Measurements from ENCODE around the gene MAP1LC3B2.

Gene MAP1LC3B2

GRCh38 chr12:116559162-116559935 is at the start of gene MAP1LC3B2:
Gene MAP1LC3B2, plus strand, starts transcription at chr12:116559381. Its CDS starts 16,562 bp downstream, at chr12:116575943.
- no peak for DNase-seq (ENCODE audit: low spot score)

GRCh38 chr12:116513944-116514343 is 45.2 kb upstream of the MAP1LC3B2 start:
- no peak for DNase-seq (ENCODE audit: low spot score)

- DNase-seq (ENCODE audit: low spot score): no peak
Observed at GRCh38 chr12:116515684-116516083, 43.5 kb upstream of the MAP1LC3B2 start.

- DNase-seq (ENCODE audit: low spot score): no peak
Observed at GRCh38 chr12:116516657-116517056, 42.5 kb upstream of the MAP1LC3B2 start.

GRCh38 chr12:116517431-116518045 is 41.6 kb upstream of the MAP1LC3B2 start:
- no peak for DNase-seq (ENCODE audit: low spot score)

GRCh38 chr12:116520225-116520760 is 38.9 kb upstream of the MAP1LC3B2 start:
- DNase-seq (ENCODE audit: low spot score): no peak

GRCh38 chr12:116520801-116521471 is 38.2 kb upstream of the MAP1LC3B2 start:
- DNase-seq (ENCODE audit: low spot score): no peak

- DNase-seq (ENCODE audit: low spot score): no peak
Observed at GRCh38 chr12:116524311-116524710, 34.9 kb upstream of the MAP1LC3B2 start.

GRCh38 chr12:116524964-116525379 is 34.2 kb upstream of the MAP1LC3B2 start:
- DNase-seq (ENCODE audit: low spot score): no peak

GRCh38 chr12:116525418-116526001 is 33.7 kb upstream of the MAP1LC3B2 start:
- no peak for DNase-seq (ENCODE audit: low spot score)

- no peak for DNase-seq (ENCODE audit: low spot score)
Observed at GRCh38 chr12:116528065-116528464, 31.1 kb upstream of the MAP1LC3B2 start.

GRCh38 chr12:116528498-116528897 is 30.7 kb upstream of the MAP1LC3B2 start:
- DNase-seq (ENCODE audit: low spot score): no peak

GRCh38 chr12:116529048-116529447 is 30.1 kb upstream of the MAP1LC3B2 start:
- no peak for DNase-seq (ENCODE audit: low spot score)

GRCh38 chr12:116529686-116530085 is 29.5 kb upstream of the MAP1LC3B2 start:
- no peak for DNase-seq (ENCODE audit: low spot score)

- DNase-seq (ENCODE audit: low spot score): no peak
Observed at GRCh38 chr12:116532428-116532827, 26.8 kb upstream of the MAP1LC3B2 start.

GRCh38 chr12:116532986-116533342 is 26.2 kb upstream of the MAP1LC3B2 start:
- DNase-seq (ENCODE audit: low spot score): no peak

- DNase-seq (ENCODE audit: low spot score): peak; percentile 95
Observed at GRCh38 chr12:116533343-116534251, 25.6 kb upstream of the MAP1LC3B2 start.

GRCh38 chr12:116534311-116535121 is 24.7 kb upstream of the MAP1LC3B2 start:
- DNase-seq (ENCODE audit: low spot score): no peak

- DNase-seq (ENCODE audit: low spot score): no peak
Observed at GRCh38 chr12:116535241-116535640, 23.9 kb upstream of the MAP1LC3B2 start.

- no peak for DNase-seq (ENCODE audit: low spot score)
Observed at GRCh38 chr12:116537101-116537904, 21.9 kb upstream of the MAP1LC3B2 start.

Measured in D341Med (cell line).